Psoas muscle (tissue), 8 donors: ENCODE results near the gene LGMN. TPM values are rescaled to one million over a fixed set of nuclear protein-coding genes. Genes with fewer than 3 reads are reported as not detected.

Experiments used
- ATAC-seq, 4 donors: fragments of 200-7000 bp; cut with Tn5 transposase; one replicate each; pipeline ENCODE4 v1.9.1; 2020; ENCODE audit warnings: moderate library complexity in 3 of 4, mild to moderate bottlenecking in 2 of 4
- DNase-seq, 2 donors: peaks; one replicate each; pipeline ENCODE4 v3.0.0-alpha.2; 2020
- H3K27ac ChIP-seq: fragments of 200-600 bp; one replicate; pipeline ENCODE4 v1.8.0; 2022
- H3K27me3 ChIP-seq, 3 donors: fragments of 200-600 bp in 1 of 3; one replicate each; pipeline versions ENCODE4 v1.6.1 to v1.8.0; 2013 to 2022; ENCODE audit warnings: low read length in 2 of 3, mild to moderate bottlenecking in 2 of 3, moderate library complexity in 1 of 3; ENCODE audit not compliant: insufficient read depth in 3 of 3
- H3K36me3 ChIP-seq, 2 donors: fragments of 200-600 bp in 1 of 2; one replicate each; pipeline versions ENCODE4 v1.6.1 to v1.8.0; 2013 to 2022; ENCODE audit warnings: low read depth in 1 of 2, mild to moderate bottlenecking in 1 of 2, moderate library complexity in 1 of 2; ENCODE audit not compliant: insufficient read depth in 1 of 2
- H3K4me1 ChIP-seq: fragments of 200-600 bp; one replicate; pipeline ENCODE4 v1.8.0; 2022
- H3K4me3 ChIP-seq: fragments of 200-600 bp; one replicate; pipeline ENCODE4 v1.8.0; 2022; ENCODE audit warnings: mild to moderate bottlenecking
- H3K9me3 ChIP-seq: fragments of 200-600 bp; one replicate; pipeline ENCODE4 v1.8.0; 2022
- WGBS, 3 donors: extraction: QIAGEN DNeasy Blood & Tissue Kit; methylation state at CpG; one replicate each; pipeline versions ENCODE4 v1.1.6 to v1.1.7; 2013; 5-methylcytosine and 5-hydroxymethylcytosine counted together
- intact Hi-C, 2 donors: fragments of 100-400 bp; cut with DNase I; formaldehyde crosslinking; loops; one replicate each; pipeline versions ENCODE4 v1.11.0 to v1.14.2; 2022
- polyA plus RNA-seq, 3 donors: library from polyadenylated mRNA; stranded (reverse); fragments of 200-250 nt; gene quantifications; one replicate each; pipeline ENCODE4 v1.2.3, GENCODE V29; 2013
- total RNA-seq, 4 donors: library from RNA; stranded (reverse); fragmentation: NEBNext Ultra II Directional in 2 of 4; extraction: Animal tissue kit (Norgen Biotek cat#: 25700) in 2 of 4; gene quantifications; one replicate each; pipeline versions ENCODE4 v1.2.1 to v1.2.4, GENCODE V29; 2021 to 2023
- TF ChIP-seq, protein P1 (sequence below): fragments of 200-600 bp; IDR thresholded peaks from one replicate; pipeline ENCODE4 v1.8.0; 2022; ENCODE audit warnings: antibody characterized with exemption
- donor health status: healthy with polysubstance abuse.
- donor health status: DM: no; HTN: no; CAD: no; lungs with moderate emphysema.
- donor health status: Bipolar disorder and iron deficiency.
- donor health status: healthy.
- donor health status: DM: yes; HTN: yes; CAD: no.
- donor health status: DM: no; HTN: no; CAD: no.
- donor health status: DM: no; HTN: no; CAD: no.
- donor health status: DM: yes; HTN: yes; CAD: no.

LGMN gene
- total and polyA plus RNA-seq, 7 donors: 27.2 to 56.8 (median 49.3) TPM

DNA sequence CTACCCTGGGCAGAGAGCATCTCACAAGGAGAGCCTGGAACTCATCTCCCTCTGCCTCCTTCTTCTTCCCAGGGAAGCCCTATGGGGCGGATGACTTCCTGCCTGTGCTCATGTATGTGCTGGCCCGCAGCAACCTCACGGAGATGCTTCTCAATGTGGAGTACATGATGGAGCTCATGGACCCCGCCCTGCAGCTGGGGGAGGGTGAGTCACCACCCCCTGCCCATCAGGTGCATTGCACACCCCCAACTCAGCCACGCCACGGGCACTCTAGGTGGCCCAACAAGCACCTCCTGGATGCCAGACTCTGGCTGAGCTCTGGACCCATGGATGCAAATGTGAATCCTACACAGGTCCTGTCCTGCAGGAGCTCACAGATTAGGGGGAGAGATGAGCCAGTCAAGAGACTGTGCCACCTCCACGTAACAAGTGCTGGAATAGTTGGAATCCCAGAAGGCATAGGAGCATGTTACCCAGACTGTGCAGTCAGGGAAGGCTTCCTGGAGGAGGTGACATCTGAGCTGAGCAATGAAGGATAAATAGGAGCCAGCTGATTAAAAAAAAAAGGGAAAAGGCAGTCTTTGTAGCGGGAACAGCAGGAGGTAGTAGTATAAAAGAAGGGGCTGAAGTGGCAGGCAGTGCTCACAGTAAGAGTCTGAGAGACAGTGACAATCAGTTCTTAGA lies 71.9 kb downstream of the LGMN start:
- H3K9me3 ChIP-seq: no peaks in the 10 kb centered on the region
- H3K27me3 ChIP-seq: no peaks in the 10 kb centered on the region
- no peak for DNase-seq
- TF ChIP-seq, protein P1, sequence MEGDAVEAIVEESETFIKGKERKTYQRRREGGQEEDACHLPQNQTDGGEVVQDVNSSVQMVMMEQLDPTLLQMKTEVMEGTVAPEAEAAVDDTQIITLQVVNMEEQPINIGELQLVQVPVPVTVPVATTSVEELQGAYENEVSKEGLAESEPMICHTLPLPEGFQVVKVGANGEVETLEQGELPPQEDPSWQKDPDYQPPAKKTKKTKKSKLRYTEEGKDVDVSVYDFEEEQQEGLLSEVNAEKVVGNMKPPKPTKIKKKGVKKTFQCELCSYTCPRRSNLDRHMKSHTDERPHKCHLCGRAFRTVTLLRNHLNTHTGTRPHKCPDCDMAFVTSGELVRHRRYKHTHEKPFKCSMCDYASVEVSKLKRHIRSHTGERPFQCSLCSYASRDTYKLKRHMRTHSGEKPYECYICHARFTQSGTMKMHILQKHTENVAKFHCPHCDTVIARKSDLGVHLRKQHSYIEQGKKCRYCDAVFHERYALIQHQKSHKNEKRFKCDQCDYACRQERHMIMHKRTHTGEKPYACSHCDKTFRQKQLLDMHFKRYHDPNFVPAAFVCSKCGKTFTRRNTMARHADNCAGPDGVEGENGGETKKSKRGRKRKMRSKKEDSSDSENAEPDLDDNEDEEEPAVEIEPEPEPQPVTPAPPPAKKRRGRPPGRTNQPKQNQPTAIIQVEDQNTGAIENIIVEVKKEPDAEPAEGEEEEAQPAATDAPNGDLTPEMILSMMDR: no peak
- ATAC-seq: no peak
- WGBS, 3 donors: 87 to 93% (median 89%) methylated on average over 8 of the region's 8 CpGs
- no peak overlapping the region for H3K4me3 ChIP-seq
- no peaks in the 10 kb centered on the region for H3K36me3 ChIP-seq
- no peaks in the 10 kb centered on the region for H3K4me1 ChIP-seq
- intact Hi-C loops: no loop called here
- no peak overlapping the region for H3K27ac ChIP-seq

DNA sequence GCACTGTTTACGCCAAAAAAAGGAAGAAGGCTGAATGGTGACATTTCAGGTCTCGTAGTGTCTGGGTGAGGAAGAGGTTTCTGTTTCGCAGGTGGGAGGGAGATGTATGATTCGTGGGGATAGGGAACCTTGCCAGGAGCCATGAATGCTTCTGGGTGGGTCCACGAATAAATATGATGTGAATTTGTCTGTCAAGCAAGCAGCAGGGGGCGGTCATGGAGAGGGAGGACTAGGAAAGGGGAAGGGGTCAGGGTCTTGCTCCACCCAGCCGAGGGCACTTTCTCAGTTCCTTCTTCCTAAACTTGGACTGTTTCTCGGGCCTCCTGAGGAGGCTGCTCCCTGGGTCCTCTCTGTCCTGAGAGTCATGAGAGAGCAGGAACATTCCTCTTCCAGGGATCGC lies 72.5 kb downstream of the LGMN start:
- TF ChIP-seq, protein P1: no peak
- ATAC-seq (no peak), DNase-seq (no peak)
- intact Hi-C loops: no loop called here
- H3K36me3 ChIP-seq: no peaks in the 10 kb centered on the region
- H3K9me3 ChIP-seq: no peaks in the 10 kb centered on the region
- H3K27ac ChIP-seq: no peak overlapping the region
- no peaks in the 10 kb centered on the region for H3K27me3 ChIP-seq
- WGBS, 3 donors: 67 to 82% (median 78%) methylated on average over 9 of the region's 9 CpGs
- H3K4me1 ChIP-seq: no peaks in the 10 kb centered on the region
- no peak overlapping the region for H3K4me3 ChIP-seq

DNA sequence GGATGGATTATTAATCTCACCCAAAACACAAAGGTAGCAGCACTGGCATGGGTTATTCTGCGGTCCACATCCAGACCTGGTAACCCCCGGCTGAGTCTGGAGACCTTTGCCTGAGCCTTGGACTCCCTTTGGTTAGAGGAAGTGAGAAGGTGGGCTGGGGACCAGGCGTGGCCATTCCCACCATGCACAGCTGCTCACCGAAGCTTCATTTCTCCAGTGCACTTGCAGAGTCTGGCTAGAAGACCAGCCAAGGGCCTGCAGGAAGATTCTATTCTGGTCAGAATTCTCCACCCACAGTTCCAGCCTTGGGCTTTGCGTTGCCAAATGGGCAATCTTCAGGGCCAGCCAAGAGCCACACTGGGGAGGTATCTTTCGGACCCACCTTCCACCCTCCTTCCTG lies 73.0 kb downstream of the LGMN start:
- H3K4me3 ChIP-seq: no peak overlapping the region
- intact Hi-C loops: no loop called here
- H3K9me3 ChIP-seq: no peaks in the 10 kb centered on the region
- 83 to 84% (median 83%) methylated on average over 6 of the region's 6 CpGs for WGBS, 3 donors
- H3K36me3 ChIP-seq: no peaks in the 10 kb centered on the region
- no peak overlapping the region for H3K27ac ChIP-seq
- DNase-seq (no peak), ATAC-seq (no peak)
- no peaks in the 10 kb centered on the region for H3K4me1 ChIP-seq
- no peaks in the 10 kb centered on the region for H3K27me3 ChIP-seq
- TF ChIP-seq, protein P1: no peak

DNA sequence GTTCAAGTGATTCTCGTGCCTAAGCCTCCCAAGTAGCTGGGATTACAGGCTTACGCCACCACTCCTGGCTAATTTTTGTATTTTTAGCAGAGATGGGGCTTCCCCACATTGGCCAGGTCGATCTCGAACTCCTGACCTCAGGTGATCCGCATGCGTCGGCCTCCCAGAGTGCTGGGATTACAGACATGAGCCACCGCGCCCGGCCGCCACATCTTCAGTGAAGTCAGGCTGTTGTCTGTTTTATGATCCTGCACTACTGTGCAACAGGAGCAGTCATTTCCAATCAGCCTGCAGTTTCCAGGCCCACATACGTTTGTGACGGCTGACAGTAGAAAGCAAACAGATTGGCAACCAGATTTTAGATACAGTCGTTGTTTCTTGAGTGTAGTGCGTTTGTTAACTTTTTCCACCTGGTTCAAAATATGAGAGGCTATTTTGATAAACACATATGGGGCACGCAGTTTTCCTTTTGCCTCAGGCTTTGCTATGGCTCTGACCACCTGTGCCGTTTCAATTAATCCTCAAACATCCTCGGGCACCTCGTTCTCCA lies 74.8 kb downstream of the LGMN start:
- no peak for ATAC-seq
- Histone ChIP-seq H3K27me3 (no peaks in the 10 kb centered on the region), H3K4me1 (no peaks in the 10 kb centered on the region), H3K36me3 (no peaks in the 10 kb centered on the region), H3K4me3 (no peak overlapping the region), H3K27ac (no peak overlapping the region), H3K9me3 (no peaks in the 10 kb centered on the region)
- no peak for DNase-seq
- intact Hi-C loops: no loop called here
- TF ChIP-seq, protein P1: no peak
- 74 to 86% (median 85%) methylated on average over 19 of the region's 19 CpGs for WGBS, 3 donors
